Medulla oblongata (tissue), 1 donor: ENCODE measurements around the gene MTMR10.

Experiments used
- DNase-seq: peaks from one replicate; pipeline ENCODE4 v3.0.0-alpha.2; 2015; ENCODE audit errors: extremely low spot score

The MTMR10 gene

GRCh38 chr15:30991255-30992235 is at the start of gene MTMR10:
Gene MTMR10 (minus strand): TSS chr15:30991628. CDS start chr15:30991506, 122 bp downstream.
- peak; percentile 76 for DNase-seq

GRCh38 chr15:31040611-31041010 is 49.2 kb upstream of the MTMR10 start:
- no peak for DNase-seq

- no peak for DNase-seq
These were observed 48.5 kb upstream of the MTMR10 start for GRCh38 chr15:31039961-31040360.

GRCh38 chr15:31037731-31038477 is 46.5 kb upstream of the MTMR10 start:
- no peak for DNase-seq

GRCh38 chr15:31036783-31037182 is 45.4 kb upstream of the MTMR10 start:
- DNase-seq, result no peak

- DNase-seq, result no peak
These were observed 44.2 kb upstream of the MTMR10 start for GRCh38 chr15:31035610-31036009.

- no peak for DNase-seq
These were observed 42.7 kb upstream of the MTMR10 start for GRCh38 chr15:31034152-31034551.

- DNase-seq, result no peak
These were observed 41.5 kb upstream of the MTMR10 start for GRCh38 chr15:31032961-31033371.

GRCh38 chr15:31031471-31032067 is 40.1 kb upstream of the MTMR10 start:
- no peak for DNase-seq

GRCh38 chr15:31027910-31028578 is 36.6 kb upstream of the MTMR10 start:
- DNase-seq, result no peak

GRCh38 chr15:31025996-31026395 is 34.6 kb upstream of the MTMR10 start:
- DNase-seq, result no peak

GRCh38 chr15:31024979-31025378 is 33.6 kb upstream of the MTMR10 start:
- DNase-seq, result no peak

GRCh38 chr15:31024330-31024729 is 32.9 kb upstream of the MTMR10 start:
- DNase-seq, result no peak

- no peak for DNase-seq
These were observed 32.4 kb upstream of the MTMR10 start for GRCh38 chr15:31023841-31024240.

GRCh38 chr15:31021067-31021665 is 29.7 kb upstream of the MTMR10 start:
- DNase-seq, result no peak

- no peak for DNase-seq
These were observed 29.1 kb upstream of the MTMR10 start for GRCh38 chr15:31020542-31020941.

- DNase-seq, result no peak
These were observed 28.6 kb upstream of the MTMR10 start for GRCh38 chr15:31019986-31020385.

GRCh38 chr15:31017311-31017710 is 25.9 kb upstream of the MTMR10 start:
- DNase-seq, result no peak

GRCh38 chr15:31016446-31016915 is 25.1 kb upstream of the MTMR10 start:
- no peak for DNase-seq

GRCh38 chr15:31014608-31014925 is 23.1 kb upstream of the MTMR10 start:
- DNase-seq, result no peak

GRCh38 chr15:31013863-31014607 is 22.6 kb upstream of the MTMR10 start:
- DNase-seq, result no peak
